Measurements from ENCODE around the gene MOCS1.
A peak's percentile ranks its signal among the peaks of the same experiment; 100 is the strongest.

MOCS1 gene

DNA sequence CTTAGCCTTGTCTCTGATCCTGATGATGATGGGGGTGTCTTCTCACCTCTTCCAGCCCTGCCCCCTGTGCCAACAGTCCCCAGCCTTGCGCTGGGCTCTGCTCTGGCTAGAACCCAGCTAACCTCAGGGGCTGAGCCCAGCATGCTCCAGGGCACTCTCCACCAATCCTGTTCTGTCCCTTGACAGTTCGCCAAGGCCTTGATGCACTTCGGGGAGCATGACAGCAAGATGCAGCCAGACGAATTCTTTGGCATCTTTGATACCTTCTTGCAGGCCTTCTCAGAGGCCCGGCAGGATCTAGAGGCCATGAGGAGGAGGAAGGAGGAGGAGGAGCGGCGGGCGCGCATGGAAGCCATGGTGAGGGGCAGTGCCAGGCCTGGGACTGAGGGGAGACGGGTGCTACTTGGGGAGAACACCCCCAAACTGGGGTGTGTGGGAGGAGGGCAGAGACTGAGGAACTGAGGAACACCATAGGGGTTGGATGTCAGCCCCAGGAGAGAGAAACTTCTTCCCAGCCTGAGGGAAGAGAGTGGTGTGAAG is 33.1 kb downstream of the MOCS1 start:
- H3K9me3 ChIP-seq (ENCODE audit: control extremely low read depth in 1 of 5, control insufficient read depth in 4 of 5, insufficient read depth in 2 of 5, low read depth in 1 of 5, low read length in 4 of 5): no peaks in the 10 kb centered on the region
- no peak overlapping the region for H3K27ac ChIP-seq (ENCODE audit: insufficient read depth in 1 of 2, low read depth in 1 of 2, low read length in 2 of 2, poor library complexity in 1 of 2, severe bottlenecking in 2 of 2)
- no peak for DNase-seq
- no peaks in the 10 kb centered on the region for H3K4me1 ChIP-seq (ENCODE audit: control extremely low read depth in 1 of 4, control insufficient read depth in 4 of 4, insufficient read depth in 4 of 4, low read length in 3 of 4)
- POLR2A ChIA-PET: no interaction called here
- H3K36me3 ChIP-seq (ENCODE audit: control insufficient read depth in 4 of 4, insufficient read depth in 4 of 4, low read length in 3 of 4): no peaks in the 10 kb centered on the region
- WGBS (ENCODE audit: insufficient coverage): 98% methylated on average over 6 of the region's 10 CpGs
- no peak overlapping the region for H3K4me3 ChIP-seq (ENCODE audit: control insufficient read depth in 1 of 7, extremely low read depth in 1 of 7, insufficient read depth in 4 of 7, low read depth in 2 of 7, low read length in 6 of 7)
- CTCF ChIA-PET: no interaction called here
- peaks cover 0 to 5% (median 2%) of the 10 kb centered on the region in 5 experiments for H3K27me3 ChIP-seq (replicated peaks in 2 of 5; ENCODE audit: control insufficient read depth in 4 of 5, insufficient read depth in 5 of 5, low read length in 4 of 5)

DNA sequence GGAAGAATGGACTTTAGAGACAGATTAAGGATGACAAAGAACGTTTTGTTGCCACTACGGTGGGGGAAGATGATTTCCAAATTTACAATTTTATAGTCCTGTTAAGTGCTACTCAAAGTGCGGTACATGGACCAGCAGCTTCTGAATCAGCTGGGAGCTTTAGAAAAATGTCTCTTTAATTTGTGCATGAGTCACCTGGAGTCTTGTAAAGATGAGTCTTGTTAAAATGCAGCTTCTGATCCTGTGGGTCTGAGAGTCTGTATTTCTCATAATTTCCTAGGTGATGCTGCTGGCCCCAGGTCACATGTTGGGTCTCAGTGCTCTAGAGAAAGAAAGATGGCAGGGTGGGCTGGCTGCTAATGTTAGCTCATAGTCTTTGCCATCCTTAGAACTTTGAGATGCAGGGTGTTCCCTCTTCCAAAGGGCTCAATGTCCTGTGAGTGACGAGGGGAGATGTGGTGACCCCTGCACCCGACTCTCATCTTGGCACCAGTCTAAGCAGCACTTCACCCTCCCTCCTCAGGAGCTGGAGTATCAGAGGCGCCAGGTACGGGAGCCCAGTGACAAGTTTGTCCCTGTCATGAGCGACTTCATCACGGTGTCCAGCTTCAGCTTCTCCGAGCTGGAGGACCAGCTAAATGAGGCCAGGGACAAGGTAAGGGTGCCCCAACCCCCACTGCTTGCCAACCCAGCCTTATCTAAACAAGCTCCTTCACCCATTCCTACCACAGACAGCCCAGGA is 34.5 kb downstream of the MOCS1 start:
- Histone ChIP-seq H3K36me3 (ENCODE audit: control insufficient read depth in 4 of 4, insufficient read depth in 4 of 4, low read length in 3 of 4) (no peaks in the 10 kb centered on the region), H3K27me3 (replicated peaks in 2 of 5; ENCODE audit: control insufficient read depth in 4 of 5, insufficient read depth in 5 of 5, low read length in 4 of 5) (peaks cover 0 to 5% (median 2%) of the 10 kb centered on the region in 5 experiments), H3K4me3 (ENCODE audit: control insufficient read depth in 1 of 7, extremely low read depth in 1 of 7, insufficient read depth in 4 of 7, low read depth in 2 of 7, low read length in 6 of 7) (no peak overlapping the region), H3K27ac (ENCODE audit: insufficient read depth in 1 of 2, low read depth in 1 of 2, low read length in 2 of 2, poor library complexity in 1 of 2, severe bottlenecking in 2 of 2) (no peak overlapping the region), H3K4me1 (ENCODE audit: control extremely low read depth in 1 of 4, control insufficient read depth in 4 of 4, insufficient read depth in 4 of 4, low read length in 3 of 4) (no peaks in the 10 kb centered on the region), H3K9me3 (ENCODE audit: control extremely low read depth in 1 of 5, control insufficient read depth in 4 of 5, insufficient read depth in 2 of 5, low read depth in 1 of 5, low read length in 4 of 5) (no peaks in the 10 kb centered on the region)
- whole genome bisulfite sequencing (ENCODE audit: insufficient coverage): 94% methylated on average over 9 of the region's 10 CpGs
- POLR2A ChIA-PET: no interaction called here
- no peak for DNase-seq
- CTCF ChIA-PET: no interaction called here

DNA sequence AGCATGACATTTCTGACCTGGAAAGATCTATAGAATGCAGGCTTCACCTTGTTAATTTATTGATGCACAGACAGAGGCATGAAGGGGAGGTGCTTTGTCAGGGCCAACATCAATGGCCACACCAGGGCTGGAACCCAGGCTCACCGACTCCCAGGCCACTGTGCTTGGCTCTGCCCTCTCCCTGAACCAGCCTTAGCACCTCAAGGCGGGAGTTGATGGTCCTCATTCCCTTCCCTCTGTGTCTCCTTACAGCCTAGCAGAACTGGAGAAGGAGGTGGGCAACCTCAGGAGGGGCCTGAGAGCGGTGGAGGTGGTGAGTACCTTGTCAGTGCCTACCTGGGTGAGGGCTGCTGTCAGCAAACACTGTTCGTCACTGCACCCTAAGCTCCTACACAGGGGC is 35.6 kb downstream of the MOCS1 start:
- ChIA-PET CTCF (interaction anchor here (0.6 kb wide), 1 partner anchor 732 kb away, joined by 3 read pairs; no protein-coding TSS in a partner anchor), POLR2A (no interaction called here)

DNA sequence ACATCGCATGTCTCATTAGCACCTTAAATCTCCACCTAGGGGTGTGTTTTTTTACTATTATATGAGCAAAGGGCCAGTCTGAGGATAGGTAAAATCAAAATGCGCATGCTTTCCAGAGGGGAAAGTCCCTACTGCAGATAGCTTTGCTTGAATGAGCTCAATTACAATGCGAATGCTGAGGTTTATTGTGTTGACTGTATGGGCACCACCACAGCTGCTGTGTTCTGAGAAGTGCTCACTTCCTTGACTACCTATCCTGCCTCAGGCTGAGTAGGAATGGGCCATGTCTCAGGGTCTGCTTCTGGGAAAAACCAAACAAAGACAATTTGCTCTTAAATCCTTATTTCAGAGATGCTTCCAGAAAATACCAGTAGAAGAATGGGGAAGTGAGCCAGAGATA is 36.6 kb downstream of the MOCS1 start:
- CTCF ChIA-PET: no interaction called here

More for the DNA sequence above, 35.6 kb downstream of the MOCS1 start:
- Histone ChIP-seq H3K9me3 (ENCODE audit: control extremely low read depth in 1 of 5, control insufficient read depth in 4 of 5, insufficient read depth in 2 of 5, low read depth in 1 of 5, low read length in 4 of 5) (no peaks in the 10 kb centered on the region), H3K27ac (ENCODE audit: insufficient read depth in 1 of 2, low read depth in 1 of 2, low read length in 2 of 2, poor library complexity in 1 of 2, severe bottlenecking in 2 of 2) (no peak overlapping the region), H3K4me1 (ENCODE audit: control extremely low read depth in 1 of 4, control insufficient read depth in 4 of 4, insufficient read depth in 4 of 4, low read length in 3 of 4) (no peaks in the 10 kb centered on the region), H3K27me3 (replicated peaks in 2 of 5; ENCODE audit: control insufficient read depth in 4 of 5, insufficient read depth in 5 of 5, low read length in 4 of 5) (peaks cover 0 to 5% (median 2%) of the 10 kb centered on the region in 5 experiments), H3K36me3 (ENCODE audit: control insufficient read depth in 4 of 4, insufficient read depth in 4 of 4, low read length in 3 of 4) (no peaks in the 10 kb centered on the region), H3K4me3 (ENCODE audit: control insufficient read depth in 1 of 7, extremely low read depth in 1 of 7, insufficient read depth in 4 of 7, low read depth in 2 of 7, low read length in 6 of 7) (no peak overlapping the region)
- no peak for DNase-seq
- WGBS (ENCODE audit: insufficient coverage): 100% methylated on average over 2 of the region's 4 CpGs

DNA sequence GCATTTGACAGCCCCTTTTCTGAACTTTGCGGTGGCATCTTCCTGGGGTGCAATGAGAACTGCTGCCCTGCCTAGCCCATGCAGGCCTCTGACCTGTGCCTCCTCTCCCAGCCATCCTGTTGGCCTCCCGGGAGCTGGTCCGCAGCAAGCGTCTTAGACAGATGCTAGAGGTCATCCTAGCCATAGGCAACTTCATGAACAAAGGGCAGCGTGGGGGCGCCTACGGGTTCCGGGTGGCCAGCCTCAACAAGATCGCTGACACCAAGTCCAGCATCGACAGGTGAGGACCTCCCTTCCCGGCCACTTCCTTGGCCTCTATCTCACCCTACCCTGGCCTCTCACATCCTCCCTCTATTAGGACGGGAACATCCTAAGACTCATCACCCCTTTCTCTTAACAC is 37.6 kb downstream of the MOCS1 start:
- CTCF ChIA-PET: no interaction called here
- 97% methylated on average over 12 of the region's 12 CpGs for WGBS (ENCODE audit: insufficient coverage)

More for the DNA sequence above, 36.6 kb downstream of the MOCS1 start:
- no peaks in the 10 kb centered on the region for H3K36me3 ChIP-seq (ENCODE audit: control insufficient read depth in 4 of 4, insufficient read depth in 4 of 4, low read length in 3 of 4)
- H3K27me3 ChIP-seq (replicated peaks in 2 of 5; ENCODE audit: control insufficient read depth in 4 of 5, insufficient read depth in 5 of 5, low read length in 4 of 5): peaks cover 0 to 5% (median 2%) of the 10 kb centered on the region in 5 experiments
- WGBS (ENCODE audit: insufficient coverage): 100% methylated on average over 2 of the region's 3 CpGs
- no peak for DNase-seq
- no peak overlapping the region for H3K27ac ChIP-seq (ENCODE audit: insufficient read depth in 1 of 2, low read depth in 1 of 2, low read length in 2 of 2, poor library complexity in 1 of 2, severe bottlenecking in 2 of 2)
- no peaks in the 10 kb centered on the region for H3K9me3 ChIP-seq (ENCODE audit: control extremely low read depth in 1 of 5, control insufficient read depth in 4 of 5, insufficient read depth in 2 of 5, low read depth in 1 of 5, low read length in 4 of 5)
- POLR2A ChIA-PET: no interaction called here
- H3K4me1 ChIP-seq (ENCODE audit: control extremely low read depth in 1 of 4, control insufficient read depth in 4 of 4, insufficient read depth in 4 of 4, low read length in 3 of 4): no peaks in the 10 kb centered on the region
- H3K4me3 ChIP-seq (ENCODE audit: control insufficient read depth in 1 of 7, extremely low read depth in 1 of 7, insufficient read depth in 4 of 7, low read depth in 2 of 7, low read length in 6 of 7): no peak overlapping the region

DNA sequence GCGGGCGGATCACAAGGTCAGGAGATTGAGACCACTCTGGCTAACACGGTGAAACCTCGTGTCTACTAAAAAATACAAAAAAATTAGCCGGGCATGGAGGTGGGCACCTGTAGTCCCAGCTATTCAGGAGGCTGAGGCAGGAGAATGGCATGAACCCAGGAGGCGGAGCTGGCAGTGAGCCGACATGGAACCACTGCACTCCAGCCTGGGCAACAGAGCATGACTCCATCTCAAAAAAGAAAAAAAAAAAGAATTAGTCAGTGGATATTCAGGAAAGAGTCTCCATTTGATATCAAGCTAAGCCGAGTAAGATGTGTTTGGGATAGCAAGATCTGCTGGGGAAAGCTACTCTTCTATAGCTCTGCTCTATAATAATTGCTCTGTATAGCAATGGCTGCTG is 41.0 kb downstream of the MOCS1 start:
- H3K9me3 ChIP-seq (ENCODE audit: control extremely low read depth in 1 of 5, control insufficient read depth in 4 of 5, insufficient read depth in 2 of 5, low read depth in 1 of 5, low read length in 4 of 5): no peaks in the 10 kb centered on the region
- no peak overlapping the region for H3K27ac ChIP-seq (ENCODE audit: insufficient read depth in 1 of 2, low read depth in 1 of 2, low read length in 2 of 2, poor library complexity in 1 of 2, severe bottlenecking in 2 of 2)
- 97% methylated on average over 8 of the region's 8 CpGs for WGBS (ENCODE audit: insufficient coverage)
- no peak overlapping the region for H3K4me3 ChIP-seq (ENCODE audit: control insufficient read depth in 1 of 7, extremely low read depth in 1 of 7, insufficient read depth in 4 of 7, low read depth in 2 of 7, low read length in 6 of 7)
- CTCF ChIA-PET: interaction anchor here (0.5 to 2.1 kb wide), 15 partner anchors 11 to 788 kb away, joined by 3 to 10 read pairs (median 3); no protein-coding TSS in a partner anchor
- peaks cover 0 to 26% (median 12%) of the 10 kb centered on the region in 5 experiments for H3K27me3 ChIP-seq (replicated peaks in 2 of 5; ENCODE audit: control insufficient read depth in 4 of 5, insufficient read depth in 5 of 5, low read length in 4 of 5)
- H3K4me1 ChIP-seq (ENCODE audit: control extremely low read depth in 1 of 4, control insufficient read depth in 4 of 4, insufficient read depth in 4 of 4, low read length in 3 of 4): no peaks in the 10 kb centered on the region
- POLR2A ChIA-PET: no interaction called here
- no peaks in the 10 kb centered on the region for H3K36me3 ChIP-seq (ENCODE audit: control insufficient read depth in 4 of 4, insufficient read depth in 4 of 4, low read length in 3 of 4)
- DNase-seq: no peak

More for the DNA sequence above, 37.6 kb downstream of the MOCS1 start:
- no peaks in the 10 kb centered on the region for H3K4me1 ChIP-seq (ENCODE audit: control extremely low read depth in 1 of 4, control insufficient read depth in 4 of 4, insufficient read depth in 4 of 4, low read length in 3 of 4)
- POLR2A ChIA-PET: no interaction called here
- no peaks in the 10 kb centered on the region for H3K36me3 ChIP-seq (ENCODE audit: control insufficient read depth in 4 of 4, insufficient read depth in 4 of 4, low read length in 3 of 4)
- no peak for DNase-seq
- H3K27ac ChIP-seq (ENCODE audit: insufficient read depth in 1 of 2, low read depth in 1 of 2, low read length in 2 of 2, poor library complexity in 1 of 2, severe bottlenecking in 2 of 2): no peak overlapping the region
- H3K4me3 ChIP-seq (ENCODE audit: control insufficient read depth in 1 of 7, extremely low read depth in 1 of 7, insufficient read depth in 4 of 7, low read depth in 2 of 7, low read length in 6 of 7): no peak overlapping the region
- peaks cover 0 to 5% (median 2%) of the 10 kb centered on the region in 5 experiments for H3K27me3 ChIP-seq (replicated peaks in 2 of 5; ENCODE audit: control insufficient read depth in 4 of 5, insufficient read depth in 5 of 5, low read length in 4 of 5)
- H3K9me3 ChIP-seq (ENCODE audit: control extremely low read depth in 1 of 5, control insufficient read depth in 4 of 5, insufficient read depth in 2 of 5, low read depth in 1 of 5, low read length in 4 of 5): no peaks in the 10 kb centered on the region

DNA sequence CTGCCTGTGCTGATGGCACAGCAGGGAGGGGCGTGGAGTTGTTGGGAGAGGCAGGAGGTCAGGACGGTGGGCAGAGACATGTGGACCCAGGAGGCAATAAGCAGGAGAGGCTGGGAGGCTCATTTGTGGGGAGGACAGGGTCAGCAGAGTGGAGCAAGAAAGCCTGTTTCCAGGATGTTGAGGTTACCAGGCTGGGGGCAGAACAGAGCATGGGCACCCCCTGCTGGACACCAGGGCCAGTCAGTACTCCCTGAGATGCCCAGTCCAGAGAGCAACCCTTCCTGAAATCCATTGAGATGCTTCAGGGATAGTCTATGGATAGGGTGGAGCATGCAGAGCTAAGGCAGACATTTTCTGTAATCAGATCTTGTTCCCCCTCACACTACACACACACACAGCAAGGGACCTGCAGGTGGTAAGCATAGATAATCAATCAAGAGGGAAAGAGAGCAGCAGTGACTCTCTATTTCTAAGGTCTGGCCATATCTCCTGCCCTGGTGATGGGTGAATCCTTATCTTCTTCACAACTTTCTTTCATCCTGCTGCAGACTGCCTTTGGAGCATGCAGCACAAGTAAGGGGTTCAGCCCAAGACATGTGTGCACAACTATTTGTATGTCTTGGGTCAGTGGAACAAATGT is 41.7 kb downstream of the MOCS1 start:
- WGBS (ENCODE audit: insufficient coverage): no CpG with 5 or more reads among the region's 2 CpGs
- Histone ChIP-seq H3K4me3 (ENCODE audit: control insufficient read depth in 1 of 7, extremely low read depth in 1 of 7, insufficient read depth in 4 of 7, low read depth in 2 of 7, low read length in 6 of 7) (no peak overlapping the region), H3K27ac (ENCODE audit: insufficient read depth in 1 of 2, low read depth in 1 of 2, low read length in 2 of 2, poor library complexity in 1 of 2, severe bottlenecking in 2 of 2) (no peak overlapping the region), H3K36me3 (ENCODE audit: control insufficient read depth in 4 of 4, insufficient read depth in 4 of 4, low read length in 3 of 4) (no peaks in the 10 kb centered on the region), H3K27me3 (replicated peaks in 2 of 5; ENCODE audit: control insufficient read depth in 4 of 5, insufficient read depth in 5 of 5, low read length in 4 of 5) (peaks cover 0 to 30% (median 18%) of the 10 kb centered on the region in 5 experiments), H3K9me3 (ENCODE audit: control extremely low read depth in 1 of 5, control insufficient read depth in 4 of 5, insufficient read depth in 2 of 5, low read depth in 1 of 5, low read length in 4 of 5) (no peaks in the 10 kb centered on the region), H3K4me1 (ENCODE audit: control extremely low read depth in 1 of 4, control insufficient read depth in 4 of 4, insufficient read depth in 4 of 4, low read length in 3 of 4) (no peaks in the 10 kb centered on the region)
- CTCF ChIA-PET: interaction anchor here (0.9 to 2.1 kb wide), 10 partner anchors 14 to 789 kb away, joined by 3 to 10 read pairs (median 4); no protein-coding TSS in a partner anchor
- peak; percentile 18 to 49 (median 37) for DNase-seq
- POLR2A ChIA-PET: no interaction called here

All from common myeloid progenitor, CD34-positive (primary cell).